Suprapubic skin (tissue), 4 donors: ENCODE measurements around the gene PTCH1. TPM values are rescaled to one million over a fixed set of nuclear protein-coding genes. Genes with fewer than 3 reads are reported as not detected.

ENCODE experiments used
- DNase-seq, 2 donors: peaks; one replicate each; pipeline ENCODE4 v3.0.0-alpha.2; 2019; ENCODE audit warnings: low spot score in 2 of 2
- H3K27ac ChIP-seq: fragments of 200-600 bp; sonication (generic); one replicate; pipeline ENCODE4 v1.5.1; 2019
- H3K27me3 ChIP-seq: fragments of 200-600 bp; sonication (generic); one replicate; pipeline ENCODE4 v1.5.1; 2019
- H3K36me3 ChIP-seq: fragments of 200-600 bp; sonication (generic); one replicate; pipeline ENCODE4 v1.5.1; 2019
- H3K4me1 ChIP-seq: fragments of 200-600 bp; sonication (generic); one replicate; pipeline ENCODE4 v1.5.1; 2019
- H3K4me3 ChIP-seq: fragments of 200-600 bp; sonication (generic); one replicate; pipeline ENCODE4 v1.5.1; 2019; ENCODE audit warnings: mild to moderate bottlenecking
- H3K9me3 ChIP-seq: fragments of 200-600 bp; sonication (generic); one replicate; pipeline ENCODE4 v1.5.1; 2019
- EP300 ChIP-seq: sonication (generic); formaldehyde crosslinking; IDR thresholded peaks from one replicate; pipeline ENCODE4 v1.6.1; 2017; ENCODE audit warnings: antibody characterized with exemption
- POLR2A ChIP-seq, 2 donors: fragments of 450-650 bp; IDR thresholded peaks; one replicate each; pipeline ENCODE4 v1.6.1; 2017; ENCODE audit warnings: antibody characterized with exemption in 2 of 2, mild to moderate bottlenecking in 2 of 2, moderate library complexity in 2 of 2
- POLR2AphosphoS5 ChIP-seq, 3 donors: sonication (generic); formaldehyde crosslinking; IDR thresholded peaks; one replicate each; pipeline ENCODE4 v1.6.1; 2017; ENCODE audit warnings: antibody characterized with exemption in 3 of 3
- WGBS: methylation state at CpG from one replicate; pipeline ENCODE4 v1.1.5; 2018; 5-methylcytosine and 5-hydroxymethylcytosine counted together
- total RNA-seq, 4 donors: library from RNA; depleted of rRNA; stranded (reverse); fragments of >200 nt; gene quantifications; one replicate each; pipeline ENCODE4 v1.1.0, GENCODE V29; 2016
- TF ChIP-seq, protein P1 (sequence below), 2 donors: fragments of 200-600 bp in 1 of 2; fragments of 450-650 bp in 1 of 2; sonication (generic) in 1 of 2; IDR thresholded peaks; one replicate each; pipeline ENCODE4 v1.5.1; 2016 to 2019; ENCODE audit warnings: antibody characterized with exemption in 2 of 2, mild to moderate bottlenecking in 1 of 2, moderate library complexity in 1 of 2

Gene PTCH1
- total RNA-seq, 4 donors from 2014 or later, result 9.9 to 59.0 (median 27.9) TPM

DNA sequence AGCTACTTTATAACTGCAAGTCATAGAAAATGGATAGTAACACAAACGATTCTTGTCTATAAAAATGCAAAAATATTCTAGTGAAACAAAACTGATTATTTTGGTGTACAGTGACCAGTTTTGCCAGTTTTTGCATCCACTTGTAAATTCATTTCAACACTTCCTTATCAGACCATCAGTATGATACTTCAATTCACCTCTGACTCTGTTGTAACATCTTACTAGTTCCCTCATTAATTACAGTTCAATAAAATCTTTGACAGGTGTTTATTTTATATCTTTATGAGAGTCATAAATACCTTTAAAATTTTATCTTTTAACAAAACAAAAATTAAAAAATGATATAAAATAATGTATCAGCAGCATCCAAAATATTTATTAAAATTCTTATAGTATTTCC is 13.1 kb upstream of the PTCH1 start:
- Histone ChIP-seq H3K4me1 (no peaks in the 10 kb centered on the region), H3K27ac (no peak overlapping the region), H3K27me3 (peaks cover 19% of the 10 kb centered on the region), H3K9me3 (no peaks in the 10 kb centered on the region), H3K4me3 (no peak overlapping the region), H3K36me3 (no peaks in the 10 kb centered on the region)
- TF ChIP-seq POLR2AphosphoS5 (IDR thresholded peaks at IDR 0.05), result no peak
- TF ChIP-seq EP300, result no peak
- TF ChIP-seq, protein P1, sequence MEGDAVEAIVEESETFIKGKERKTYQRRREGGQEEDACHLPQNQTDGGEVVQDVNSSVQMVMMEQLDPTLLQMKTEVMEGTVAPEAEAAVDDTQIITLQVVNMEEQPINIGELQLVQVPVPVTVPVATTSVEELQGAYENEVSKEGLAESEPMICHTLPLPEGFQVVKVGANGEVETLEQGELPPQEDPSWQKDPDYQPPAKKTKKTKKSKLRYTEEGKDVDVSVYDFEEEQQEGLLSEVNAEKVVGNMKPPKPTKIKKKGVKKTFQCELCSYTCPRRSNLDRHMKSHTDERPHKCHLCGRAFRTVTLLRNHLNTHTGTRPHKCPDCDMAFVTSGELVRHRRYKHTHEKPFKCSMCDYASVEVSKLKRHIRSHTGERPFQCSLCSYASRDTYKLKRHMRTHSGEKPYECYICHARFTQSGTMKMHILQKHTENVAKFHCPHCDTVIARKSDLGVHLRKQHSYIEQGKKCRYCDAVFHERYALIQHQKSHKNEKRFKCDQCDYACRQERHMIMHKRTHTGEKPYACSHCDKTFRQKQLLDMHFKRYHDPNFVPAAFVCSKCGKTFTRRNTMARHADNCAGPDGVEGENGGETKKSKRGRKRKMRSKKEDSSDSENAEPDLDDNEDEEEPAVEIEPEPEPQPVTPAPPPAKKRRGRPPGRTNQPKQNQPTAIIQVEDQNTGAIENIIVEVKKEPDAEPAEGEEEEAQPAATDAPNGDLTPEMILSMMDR (IDR thresholded peaks at IDR 0.05), result no peak
- no peak for TF ChIP-seq POLR2A (IDR thresholded peaks at IDR 0.05)
- WGBS, result 53% methylated on average over 1 of the region's 1 CpG
- DNase-seq, result no peak

DNA sequence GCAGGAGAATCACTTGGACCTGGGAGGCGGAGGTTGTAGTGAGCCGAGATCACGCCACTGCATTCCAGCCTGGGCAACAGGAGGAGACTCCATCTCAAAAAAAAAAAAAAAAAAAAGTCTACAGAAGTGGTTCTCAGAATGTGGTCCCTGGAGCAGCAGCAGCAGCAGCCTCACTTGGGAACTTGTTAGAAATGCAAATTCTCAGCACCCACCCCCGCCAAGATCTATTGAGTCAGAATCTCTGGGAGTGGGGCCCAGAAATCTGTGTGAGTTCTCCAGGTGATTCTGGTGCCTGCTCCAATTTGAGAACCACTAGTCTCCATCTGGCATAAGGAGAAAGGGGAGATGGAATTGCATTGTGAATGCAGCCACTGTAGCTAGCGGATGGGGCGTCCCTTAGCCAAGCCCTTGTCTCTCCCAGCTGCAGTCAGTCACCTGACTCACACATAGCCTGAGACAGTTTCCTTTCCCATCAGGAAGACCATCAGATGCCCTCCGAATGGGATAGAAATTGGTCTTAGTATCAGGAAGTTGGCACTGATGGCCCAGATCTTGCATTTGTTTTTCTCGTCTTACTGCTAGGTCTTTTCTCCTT is 12.2 kb upstream of the PTCH1 start:
- no peak overlapping the region for H3K4me3 ChIP-seq
- H3K9me3 ChIP-seq, result no peaks in the 10 kb centered on the region
- no peak overlapping the region for H3K27ac ChIP-seq
- no peaks in the 10 kb centered on the region for H3K36me3 ChIP-seq
- no peak for DNase-seq
- TF ChIP-seq POLR2A (IDR thresholded peaks at IDR 0.05), result no peak
- TF ChIP-seq, protein P1 (IDR thresholded peaks at IDR 0.05), result no peak
- no peak for TF ChIP-seq POLR2AphosphoS5 (IDR thresholded peaks at IDR 0.05)
- no peak for TF ChIP-seq EP300
- WGBS, result 70% methylated on average over 8 of the region's 8 CpGs
- peaks cover 19% of the 10 kb centered on the region for H3K27me3 ChIP-seq
- no peaks in the 10 kb centered on the region for H3K4me1 ChIP-seq

DNA sequence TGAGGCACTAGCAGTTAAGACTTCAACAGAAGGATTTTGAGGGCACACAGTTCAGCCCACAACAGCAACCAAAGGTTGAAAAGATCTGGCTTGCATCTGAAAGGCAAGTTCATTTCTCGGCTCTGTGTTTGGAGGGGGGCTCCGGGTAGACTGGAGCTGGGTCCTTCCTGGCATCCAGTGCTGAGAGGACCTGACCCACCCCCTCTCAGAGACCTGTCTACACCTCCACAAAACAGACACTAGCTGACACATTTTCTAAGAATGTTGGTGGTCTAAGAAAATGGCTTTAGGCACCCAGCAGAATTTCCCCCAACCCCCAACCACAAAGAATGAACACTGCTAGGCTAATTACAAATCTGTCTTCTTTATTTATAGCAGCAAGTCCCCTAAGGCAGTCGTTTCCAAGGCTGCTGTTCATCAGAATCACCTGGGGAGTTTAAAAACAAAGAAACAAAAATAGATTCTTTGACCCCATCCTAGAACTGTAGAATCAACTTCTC is 6.2 kb upstream of the PTCH1 start:
- Histone ChIP-seq H3K27me3 (peaks cover 4% of the 10 kb centered on the region), H3K27ac (no peak overlapping the region), H3K9me3 (no peaks in the 10 kb centered on the region), H3K4me1 (no peaks in the 10 kb centered on the region), H3K36me3 (no peaks in the 10 kb centered on the region), H3K4me3 (no peak overlapping the region)
- 53% methylated on average over 3 of the region's 3 CpGs for whole genome bisulfite sequencing
- TF ChIP-seq, protein P1 (IDR thresholded peaks at IDR 0.05), result no peak
- TF ChIP-seq EP300 (no peak), POLR2AphosphoS5 (IDR thresholded peaks at IDR 0.05) (no peak), POLR2A (IDR thresholded peaks at IDR 0.05) (no peak)
- DNase-seq, result no peak

DNA sequence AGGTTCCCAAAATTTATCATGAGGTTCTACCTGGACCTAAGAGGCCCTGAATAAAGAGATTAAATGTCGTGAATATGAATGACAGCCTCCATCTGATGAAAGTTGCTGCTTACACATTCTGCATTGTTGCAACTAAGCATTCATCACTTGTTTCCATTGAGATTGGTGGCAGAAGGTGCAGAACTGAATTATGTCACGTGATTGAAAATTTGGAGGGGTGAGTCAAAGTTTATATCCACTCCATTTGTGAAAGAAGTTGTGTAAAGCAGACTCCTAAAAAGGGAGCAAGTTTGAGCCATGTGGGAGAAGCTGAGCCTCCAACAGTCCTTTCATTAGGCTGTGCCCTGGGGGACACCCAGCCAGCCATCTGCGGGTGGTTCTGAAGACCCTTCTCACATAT is 4.9 kb upstream of the PTCH1 start:
- Histone ChIP-seq H3K4me3 (no peak overlapping the region), H3K4me1 (peaks cover 7% of the 10 kb centered on the region), H3K36me3 (no peaks in the 10 kb centered on the region), H3K27me3 (no peaks in the 10 kb centered on the region), H3K27ac (no peak overlapping the region), H3K9me3 (no peaks in the 10 kb centered on the region)
- no peak for DNase-seq
- 93% methylated on average over 3 of the region's 3 CpGs for WGBS
- TF ChIP-seq POLR2AphosphoS5 (IDR thresholded peaks at IDR 0.05) (no peak), EP300 (no peak), POLR2A (IDR thresholded peaks at IDR 0.05) (no peak)
- TF ChIP-seq, protein P1 (IDR thresholded peaks at IDR 0.05), result no peak

DNA sequence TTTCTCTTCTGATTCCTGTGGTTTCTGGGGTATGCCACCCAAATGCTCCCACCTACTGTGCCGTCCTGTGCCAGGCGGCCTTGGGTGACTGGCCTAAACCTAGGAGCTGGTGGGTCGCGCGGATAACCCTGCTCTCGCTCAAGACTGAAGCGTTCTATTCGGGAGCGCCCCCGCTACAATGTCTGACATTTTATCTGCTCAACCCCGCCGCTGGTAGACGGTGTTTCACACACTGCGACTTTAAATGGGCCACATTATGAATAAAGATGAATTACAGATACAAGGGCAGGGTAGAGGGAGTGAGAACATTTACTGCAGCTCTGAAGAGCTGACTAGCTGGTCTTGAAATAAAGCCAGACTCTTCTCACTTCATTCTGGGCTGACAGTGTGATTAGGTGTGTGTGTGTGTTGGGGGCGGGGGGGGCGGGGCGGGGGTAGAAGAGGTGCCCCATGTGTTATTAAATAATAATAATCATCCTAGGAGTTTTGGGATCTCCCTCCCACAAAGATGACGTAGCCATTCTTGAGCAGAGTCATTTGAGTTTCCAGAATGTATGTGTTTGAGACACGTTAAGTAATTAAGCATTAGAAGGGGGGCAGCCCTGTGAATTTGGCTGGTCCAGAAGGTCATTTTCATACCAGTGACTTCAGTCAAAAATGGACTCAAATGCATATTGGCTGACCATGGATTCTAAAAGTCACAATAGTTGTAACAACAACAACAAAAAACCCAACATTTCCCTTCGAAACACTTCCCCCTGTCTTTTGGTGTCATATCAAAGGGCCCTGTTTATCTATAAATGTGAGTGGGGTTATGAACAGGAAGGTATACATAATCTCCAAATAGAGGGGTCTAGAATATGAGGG is 1.0 kb upstream of the PTCH1 start:
- no peaks in the 10 kb centered on the region for H3K27me3 ChIP-seq
- TF ChIP-seq EP300 (no peak), POLR2A (IDR thresholded peaks at IDR 0.05) (no peak), POLR2AphosphoS5 (IDR thresholded peaks at IDR 0.05) (no peak)
- TF ChIP-seq, protein P1 (IDR thresholded peaks at IDR 0.05), result no peak
- H3K36me3 ChIP-seq, result no peaks in the 10 kb centered on the region
- no peaks in the 10 kb centered on the region for H3K9me3 ChIP-seq
- H3K27ac ChIP-seq, result no peak overlapping the region
- WGBS, result 68% methylated on average over 20 of the region's 20 CpGs
- no peak for DNase-seq
- peaks cover 19% of the 10 kb centered on the region for H3K4me1 ChIP-seq
- peak overlapping the region; percentile 55 for H3K4me3 ChIP-seq
